Middle frontal gyrus (tissue), 1 donor: ENCODE data around the gene MAP6D1.

Experiments
- DNase-seq: peaks from one replicate; pipeline ENCODE4 v3.0.0-alpha.2; 2015; ENCODE audit warnings: low spot score; ENCODE audit errors: extremely low spot score

MAP6D1 gene

DNA sequence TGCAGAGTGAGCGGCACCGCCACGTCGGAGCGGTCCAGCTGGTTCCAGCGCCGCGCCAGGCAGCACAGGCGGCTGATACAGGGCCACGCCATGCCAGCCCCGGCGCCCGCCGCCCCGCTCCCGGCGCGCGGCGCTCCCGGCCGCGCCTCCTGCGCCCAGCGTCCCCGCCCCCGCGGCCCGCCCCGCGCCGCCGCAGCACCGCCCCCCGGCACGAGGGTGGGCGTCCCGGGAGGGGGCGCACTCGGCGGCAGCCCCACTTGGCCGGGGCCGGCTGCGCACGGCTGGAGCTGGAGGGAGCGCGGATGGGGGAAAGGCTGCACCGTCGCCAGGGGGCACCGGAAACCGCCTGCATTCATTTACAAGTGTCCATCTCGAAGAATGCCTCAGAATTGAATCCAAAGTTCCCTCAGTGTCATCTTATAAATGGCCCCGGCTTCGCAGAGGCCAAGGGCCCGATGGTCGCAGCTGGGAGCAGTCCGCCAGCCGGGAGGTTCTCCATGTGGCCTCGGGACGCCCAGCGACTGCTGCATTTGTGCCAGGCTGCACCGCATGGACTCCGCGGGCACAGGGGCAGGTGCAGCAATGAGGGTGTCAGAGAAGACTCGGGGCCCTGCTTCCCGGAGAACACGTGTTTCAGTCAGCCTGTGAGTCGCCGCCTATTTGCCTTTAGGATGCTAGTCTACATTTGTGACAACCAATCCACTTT, at the start of gene MAP6D1:
Gene MAP6D1, minus strand, starts transcription at position 122 of the 706 bp plus-strand sequence. Its CDS starts 30 bp downstream, at position 92.
- DNase-seq: peak; percentile 62

DNA sequence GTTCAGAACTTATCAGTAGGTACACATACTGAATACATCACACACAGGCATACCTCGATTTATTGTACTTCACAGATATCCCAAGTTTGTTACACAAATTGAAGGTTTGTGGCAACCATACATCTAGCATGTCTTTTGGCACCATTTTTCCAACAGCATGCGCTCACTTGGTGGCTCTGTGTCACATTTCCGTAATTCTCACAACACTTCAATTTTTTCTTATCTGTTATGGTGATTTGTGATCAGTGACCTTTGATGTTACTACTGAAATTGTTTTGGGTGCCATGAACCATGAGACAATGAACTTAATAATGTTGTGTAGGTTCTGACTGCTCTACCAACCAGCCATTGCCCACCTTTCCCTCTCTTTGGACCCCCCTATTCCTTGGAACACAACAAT, 48.5 kb upstream of the MAP6D1 start:
- DNase-seq: no peak

DNA sequence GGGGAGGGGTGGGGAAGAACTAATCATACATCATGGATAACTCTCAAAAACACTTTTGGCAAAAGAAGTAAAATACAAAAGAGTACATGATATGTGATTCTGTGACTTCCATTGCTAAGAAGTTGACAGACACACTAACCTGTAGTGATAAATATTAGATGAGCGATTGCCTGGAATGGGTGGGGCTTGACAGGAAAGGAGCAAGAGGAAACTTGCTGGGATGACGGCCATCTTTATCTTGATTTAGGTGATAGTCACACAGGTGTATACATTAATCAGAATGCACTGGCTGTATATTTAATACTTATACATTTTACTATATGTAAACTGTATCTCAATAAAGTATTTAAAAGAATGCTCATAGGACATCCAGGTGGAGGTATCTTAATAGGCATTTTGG, 46.2 kb upstream of the MAP6D1 start:
- DNase-seq: no peak

DNA sequence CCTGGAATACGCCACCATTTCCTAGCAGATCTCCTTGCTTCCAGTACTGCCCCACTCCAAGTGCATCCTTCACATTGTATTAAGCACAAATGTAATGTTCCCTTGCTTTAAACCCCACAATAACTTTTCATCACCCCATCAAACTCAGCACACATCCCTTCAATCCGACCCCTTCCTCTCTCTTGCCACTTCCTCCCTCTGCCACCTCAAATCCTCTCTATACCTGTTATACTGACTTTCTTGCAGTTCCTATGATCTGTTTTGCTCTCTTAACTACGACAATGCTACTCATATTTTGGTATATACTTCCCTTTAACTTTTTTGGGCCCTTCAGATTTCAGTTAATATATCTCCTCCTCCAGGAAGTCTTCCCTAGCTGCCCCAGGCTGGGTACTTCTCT, 45.2 kb upstream of the MAP6D1 start:
- DNase-seq: no peak

DNA sequence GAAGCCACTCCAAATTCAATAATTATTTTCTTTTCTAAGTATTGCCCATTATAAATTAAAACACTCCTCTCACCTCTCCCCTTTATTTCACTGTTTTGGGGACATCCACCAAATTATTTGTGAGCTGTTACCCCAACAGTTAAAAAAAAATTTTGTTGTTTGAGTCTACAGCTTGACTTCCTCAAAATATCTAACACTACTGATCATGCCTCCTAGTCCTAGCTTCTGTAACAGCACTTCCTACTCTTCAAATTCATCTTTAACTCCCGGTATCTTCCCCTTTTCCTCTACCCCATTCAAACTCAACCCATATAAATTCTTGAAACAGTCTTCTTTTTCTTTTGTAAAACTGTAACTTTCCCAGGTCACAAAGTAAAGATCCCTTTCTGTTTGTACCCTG, 43.4 kb upstream of the MAP6D1 start:
- DNase-seq: no peak

DNA sequence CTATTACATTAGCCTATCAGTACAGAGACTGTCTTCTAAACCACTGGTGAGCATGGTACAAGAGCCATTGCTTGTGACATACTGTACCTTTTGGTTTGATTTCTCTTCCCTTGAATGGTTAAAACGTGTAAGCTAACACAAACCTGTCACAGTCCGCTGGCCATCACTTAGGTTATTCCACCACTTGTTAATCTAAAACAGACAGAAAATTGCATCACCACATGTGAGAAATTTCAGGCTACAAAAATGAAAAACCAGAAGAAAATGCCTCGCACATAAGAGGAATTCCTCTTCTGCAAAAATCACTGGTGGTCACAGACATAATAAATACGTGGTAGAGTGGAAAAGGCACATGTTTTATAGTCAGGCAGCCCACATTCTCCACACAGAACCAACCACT, 37.2 kb upstream of the MAP6D1 start:
- no peak for DNase-seq

DNA sequence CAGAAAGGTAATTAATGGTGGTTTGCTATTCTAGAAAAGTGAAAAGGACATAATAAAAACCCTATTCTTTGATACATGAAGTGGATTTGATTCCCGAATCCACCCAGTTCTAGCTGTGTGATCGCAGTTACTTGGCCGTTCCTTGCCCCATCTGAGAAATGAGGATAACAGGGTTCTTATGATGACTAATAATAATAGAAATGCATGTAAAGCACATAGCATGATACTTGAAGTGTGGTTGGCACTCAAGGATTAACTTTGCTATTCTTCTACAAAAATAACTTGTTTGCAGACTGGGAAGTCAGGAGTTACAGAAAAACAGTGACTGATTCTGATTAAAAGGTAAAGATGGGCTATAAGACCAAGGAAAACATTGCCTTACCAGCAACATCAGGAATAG, 32.5 kb upstream of the MAP6D1 start:
- no peak for DNase-seq

DNA sequence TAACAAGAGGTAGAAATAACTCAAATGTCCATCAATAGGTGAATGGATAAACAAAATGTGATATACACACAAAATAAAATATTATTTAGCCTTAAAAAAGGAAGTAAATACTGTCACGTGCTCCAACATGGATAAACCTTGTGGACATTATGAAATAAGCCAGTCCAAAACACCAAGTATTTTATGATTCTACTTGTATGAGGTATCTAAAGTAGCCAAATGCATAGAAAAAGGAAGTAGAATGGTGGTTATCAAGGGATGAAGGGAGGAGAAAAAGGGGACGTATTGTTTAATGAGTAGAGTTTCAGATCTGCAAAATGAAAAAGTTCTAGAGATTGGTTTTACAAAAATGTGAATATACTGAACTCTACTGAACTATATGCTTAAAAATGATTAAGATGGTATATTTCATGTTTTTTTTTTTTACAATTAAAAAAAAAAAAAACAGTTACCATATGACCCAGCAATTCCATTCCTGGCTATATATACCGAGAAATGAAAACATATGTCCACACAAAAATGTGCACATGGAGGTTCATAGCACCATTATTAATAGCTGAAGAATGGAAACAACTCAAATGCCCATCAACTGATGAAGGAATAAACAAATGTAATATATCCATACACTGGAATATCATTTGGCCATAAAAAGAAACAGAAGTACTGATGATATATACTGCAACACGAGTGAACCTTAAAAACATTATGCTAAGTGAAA, 29.1 kb upstream of the MAP6D1 start:
- DNase-seq: no peak

DNA sequence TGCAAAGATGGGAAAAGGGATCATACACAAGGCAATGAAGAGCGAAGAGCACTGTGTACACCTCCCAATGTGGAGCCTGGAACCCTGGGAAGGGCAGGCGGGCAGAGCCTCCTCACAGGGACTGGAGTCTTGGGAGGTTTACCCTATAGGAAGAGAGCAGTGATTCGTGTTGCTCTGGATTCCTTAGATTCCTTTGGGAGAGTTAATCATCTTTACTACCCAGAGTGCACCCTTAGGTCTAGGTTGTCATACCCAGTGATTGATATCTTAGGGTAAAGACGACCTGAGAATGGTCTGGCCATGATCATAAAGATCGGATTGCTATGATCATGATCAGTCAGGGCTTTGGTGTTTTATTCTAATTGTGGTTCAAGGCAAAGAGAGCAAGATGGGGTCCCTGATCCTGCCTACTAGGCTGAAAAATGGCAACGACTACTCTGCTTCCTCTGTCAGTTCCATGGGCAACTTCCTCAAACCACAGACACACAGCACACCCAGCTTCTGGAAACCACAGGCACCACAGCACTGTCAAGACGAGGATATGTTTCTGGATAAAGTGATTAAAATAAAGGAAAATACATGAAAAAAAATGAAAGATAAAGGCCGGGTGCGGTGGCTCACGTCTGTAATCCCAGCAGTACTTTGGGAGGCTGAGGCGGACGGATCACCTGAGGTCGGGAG, 20.4 kb upstream of the MAP6D1 start:
- no peak for DNase-seq

DNA sequence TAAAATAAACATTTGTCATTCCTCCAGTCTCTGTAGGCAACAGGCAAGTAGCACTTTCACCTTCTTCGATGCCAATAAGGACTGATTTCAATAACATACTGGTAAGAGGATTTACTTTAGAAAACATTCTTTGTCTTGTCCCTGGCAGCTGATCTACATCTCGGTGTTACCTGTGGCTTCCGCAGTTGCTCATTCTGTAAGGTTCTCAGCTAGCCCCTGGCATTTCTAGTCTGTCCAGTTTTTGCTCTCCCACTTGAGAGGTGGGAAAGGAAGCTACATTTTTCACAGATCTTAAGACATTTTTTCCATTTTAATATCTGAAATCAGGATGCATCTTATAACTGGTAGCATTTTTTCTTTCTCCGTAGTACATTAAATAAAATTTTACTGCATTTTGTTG, 19.7 kb upstream of the MAP6D1 start:
- DNase-seq: no peak

DNA sequence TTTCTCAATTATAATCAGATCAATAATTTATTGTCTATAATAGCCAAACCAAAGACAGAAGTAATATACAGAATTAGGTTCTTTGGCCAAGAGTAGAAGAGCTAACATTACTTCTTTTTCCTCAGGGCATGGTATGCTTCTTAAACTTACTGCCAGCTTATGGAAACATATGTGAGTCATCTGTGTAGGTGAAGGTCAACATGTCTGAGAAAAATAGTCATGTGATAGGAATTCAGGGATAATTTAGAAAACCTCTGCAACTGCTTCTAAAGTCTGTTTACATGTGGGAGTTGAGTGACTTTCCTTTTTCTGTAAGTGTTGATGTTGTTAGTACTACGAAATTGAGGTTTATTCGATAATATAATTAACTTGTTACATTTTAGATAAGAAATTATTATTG, 19.2 kb upstream of the MAP6D1 start:
- DNase-seq: no peak

DNA sequence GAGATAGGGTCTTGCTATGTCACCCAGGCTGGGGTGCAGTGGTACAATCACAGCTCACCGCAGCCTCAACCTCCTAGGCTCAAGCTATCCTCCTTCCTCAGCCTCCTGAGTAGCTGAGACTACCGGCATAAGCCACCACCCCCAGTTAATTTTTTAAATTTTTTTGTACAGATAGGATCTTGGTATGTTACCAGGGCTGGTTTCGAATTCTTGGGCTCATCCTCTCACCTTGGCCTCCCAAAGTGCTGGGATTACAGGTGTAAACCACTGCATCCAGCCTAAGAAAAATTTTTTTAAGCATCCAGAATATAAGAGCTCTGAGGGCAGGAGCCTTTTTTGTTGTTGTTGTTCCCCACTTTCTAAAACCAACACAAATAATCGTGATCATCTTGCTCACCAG, 14.4 kb upstream of the MAP6D1 start:
- no peak for DNase-seq

DNA sequence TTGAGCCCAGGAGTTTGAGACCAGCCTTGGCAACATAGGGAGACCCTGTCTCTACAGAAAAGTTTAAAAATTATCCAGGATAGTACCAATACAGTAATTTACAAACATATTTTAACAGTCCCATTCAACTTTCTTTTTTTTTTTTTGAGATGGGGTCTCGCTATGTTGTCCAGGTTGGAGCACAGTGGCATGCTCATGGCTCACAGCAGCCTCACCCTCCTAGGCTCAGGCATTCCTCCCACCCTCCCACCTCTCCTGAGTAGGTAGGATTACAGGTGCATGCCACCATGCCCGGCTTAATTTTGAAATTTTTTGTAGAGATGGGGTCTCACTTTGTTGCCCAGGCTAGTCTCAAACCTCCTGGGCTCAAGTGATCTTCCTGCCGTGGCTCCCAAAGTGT, 12.5 kb upstream of the MAP6D1 start:
- DNase-seq: no peak

DNA sequence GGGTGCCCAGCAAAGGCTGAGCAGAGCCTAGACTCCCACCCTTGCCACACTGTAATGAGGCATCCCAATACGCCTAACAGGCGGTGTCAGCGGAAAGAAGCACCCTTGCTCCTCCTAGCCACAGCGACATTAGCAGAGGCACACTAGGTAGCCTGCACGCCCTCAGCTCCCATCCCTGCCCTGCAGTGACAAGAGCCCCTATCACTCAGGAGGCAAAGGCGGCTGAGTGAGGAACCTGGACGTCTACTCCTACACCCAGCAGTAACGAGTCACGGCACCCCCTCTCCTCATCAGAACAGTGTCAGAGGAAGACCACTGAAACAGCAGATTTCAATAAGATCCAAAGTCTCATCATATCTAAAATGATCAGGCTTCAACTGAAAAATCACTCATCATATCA, 12.0 kb upstream of the MAP6D1 start:
- no peak for DNase-seq

DNA sequence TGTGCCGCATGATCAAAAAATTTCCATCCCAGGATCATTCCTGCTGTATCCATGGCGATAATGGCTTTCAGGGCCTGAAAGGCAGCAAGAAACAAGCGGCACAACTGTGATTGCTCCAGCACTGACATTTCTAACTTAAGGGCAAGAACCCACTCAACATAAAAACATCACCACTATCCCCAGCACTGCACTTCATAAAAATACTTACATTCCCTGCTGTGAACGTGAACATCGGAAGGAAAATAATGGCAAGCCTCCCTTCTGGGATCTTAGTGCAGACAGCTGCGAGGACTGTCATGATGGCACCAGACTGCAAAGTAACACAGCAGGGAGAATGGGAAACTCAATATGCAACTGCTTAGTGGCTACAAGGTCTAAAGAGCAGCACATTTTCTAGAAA, 8.1 kb upstream of the MAP6D1 start:
- DNase-seq: no peak

DNA sequence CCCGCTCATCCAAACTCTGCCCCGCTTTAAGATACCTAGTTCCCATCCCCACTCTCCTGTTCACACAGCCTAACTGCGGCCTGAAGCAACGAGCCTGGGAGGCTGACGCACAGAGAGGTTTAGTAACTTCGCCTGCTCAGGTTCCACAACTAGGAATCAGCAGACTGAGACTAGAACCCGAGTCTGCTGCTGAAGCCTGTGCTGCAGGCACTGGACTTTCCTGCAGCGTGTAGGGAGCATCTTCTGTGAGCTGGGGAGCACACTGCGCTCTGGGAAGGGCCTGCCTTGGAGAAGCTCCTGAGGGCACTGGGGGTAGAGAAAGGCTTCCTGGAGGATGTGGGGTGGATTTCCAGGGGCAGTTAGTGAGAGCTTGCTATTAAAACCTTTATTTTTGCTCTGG, 4.8 kb upstream of the MAP6D1 start:
- DNase-seq: no peak

DNA sequence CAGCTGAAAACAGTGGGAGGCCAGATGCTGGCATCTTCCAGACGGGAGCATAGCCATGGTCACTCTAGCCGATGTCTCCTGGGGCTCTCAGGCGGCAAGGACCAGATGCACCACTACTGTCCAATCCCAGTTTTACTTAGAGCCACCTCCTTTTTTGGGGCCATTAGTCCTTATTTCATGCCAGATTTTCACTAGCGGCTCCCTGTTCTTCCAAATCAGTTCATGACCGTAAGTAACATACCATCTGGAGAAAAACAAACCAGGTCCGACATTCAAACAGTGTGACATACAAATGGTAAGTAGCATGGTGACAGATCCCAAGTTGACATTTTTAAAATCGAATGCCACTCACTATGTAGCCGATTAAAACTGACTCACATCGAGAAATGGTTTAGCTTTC, 4.1 kb upstream of the MAP6D1 start:
- DNase-seq: no peak

DNA sequence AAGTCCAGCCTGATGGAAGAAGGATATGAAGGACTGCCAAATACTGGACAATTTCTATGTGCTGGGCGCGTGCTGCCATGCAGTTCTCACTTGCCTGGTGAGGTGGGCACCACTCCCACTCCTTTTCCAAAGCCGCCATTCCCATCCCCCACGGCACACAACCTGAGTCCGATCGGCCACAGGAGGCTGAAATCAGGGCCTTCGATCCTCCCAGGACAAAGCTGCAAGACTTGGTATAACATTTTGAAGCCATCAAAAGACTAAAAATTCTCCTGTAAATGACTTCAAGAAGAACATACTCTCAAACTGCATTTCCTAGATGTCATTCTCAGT, 3.1 kb upstream of the MAP6D1 start:
- DNase-seq: no peak

DNA sequence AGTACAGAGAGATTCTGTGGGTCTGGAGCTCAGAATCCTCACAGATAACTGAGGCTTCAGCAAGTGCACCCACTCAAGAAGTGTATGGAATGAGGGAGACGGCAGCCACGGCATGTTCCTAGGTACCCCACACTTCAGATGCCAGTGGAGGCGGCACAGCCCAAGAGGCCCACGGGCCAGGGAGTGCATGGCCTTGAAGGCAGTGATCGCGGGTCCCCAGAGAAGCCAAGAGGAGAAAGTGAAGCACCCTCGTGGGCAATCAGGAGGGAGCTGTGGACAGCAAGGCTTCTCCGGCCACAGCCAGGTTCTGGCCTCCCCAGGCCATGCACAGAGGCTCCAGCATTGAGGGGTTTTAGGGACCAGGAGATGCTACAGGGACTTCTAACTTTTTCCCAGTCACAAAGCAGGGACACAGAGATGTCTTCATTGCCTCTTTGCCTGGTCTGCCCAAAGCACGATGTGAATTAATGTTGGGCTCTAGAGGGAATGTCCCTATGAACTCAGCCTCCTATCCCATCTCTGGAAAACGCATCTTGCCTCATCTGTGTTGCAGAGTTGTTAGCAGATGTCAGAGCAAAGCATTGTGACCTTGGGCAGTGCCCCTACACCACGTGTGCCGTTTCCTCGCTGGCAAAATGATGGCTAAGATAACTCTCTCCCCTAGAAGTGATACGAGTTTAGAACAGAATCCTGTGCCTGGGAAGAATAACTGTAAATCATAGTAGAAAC, 2.6 kb upstream of the MAP6D1 start:
- DNase-seq: no peak

DNA sequence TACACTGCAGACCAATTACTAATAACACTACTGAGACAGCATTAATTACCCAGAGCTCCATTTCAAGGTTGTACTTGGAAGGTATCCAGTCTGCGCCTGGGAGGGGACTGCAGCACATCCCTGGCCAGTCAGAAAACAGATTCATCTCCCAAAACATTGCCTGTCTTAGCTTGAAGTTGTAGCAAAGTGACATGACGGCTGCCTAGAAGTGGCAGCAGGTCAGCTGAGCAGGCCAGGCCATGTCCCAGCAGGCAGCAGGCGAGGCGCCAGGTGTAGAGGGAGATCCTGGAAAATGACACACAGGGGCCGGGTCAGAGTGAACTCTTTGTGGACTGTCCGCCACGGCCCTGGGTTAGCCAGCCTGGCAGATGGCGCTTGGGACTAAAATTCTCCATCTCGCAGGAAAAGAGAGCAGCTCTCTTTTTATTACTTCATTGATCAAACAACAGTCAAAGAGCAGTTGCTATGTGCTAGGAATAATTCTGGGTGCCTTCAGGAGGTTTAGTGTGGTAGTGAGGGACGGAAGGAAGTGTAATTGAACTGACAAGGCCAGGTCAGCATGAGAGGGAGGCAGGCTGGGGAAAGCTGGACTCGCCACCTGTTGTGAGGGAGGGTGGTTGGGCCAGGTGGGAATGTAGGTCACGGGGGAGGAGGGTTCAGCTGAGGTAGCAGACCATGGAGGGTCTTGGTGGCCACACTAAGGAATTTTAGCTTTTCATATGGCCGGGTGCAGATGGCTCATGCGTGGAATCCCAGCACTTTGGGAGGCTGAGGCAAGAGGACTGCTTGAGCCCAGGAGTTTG, 1.3 kb upstream of the MAP6D1 start:
- no peak for DNase-seq

DNA sequence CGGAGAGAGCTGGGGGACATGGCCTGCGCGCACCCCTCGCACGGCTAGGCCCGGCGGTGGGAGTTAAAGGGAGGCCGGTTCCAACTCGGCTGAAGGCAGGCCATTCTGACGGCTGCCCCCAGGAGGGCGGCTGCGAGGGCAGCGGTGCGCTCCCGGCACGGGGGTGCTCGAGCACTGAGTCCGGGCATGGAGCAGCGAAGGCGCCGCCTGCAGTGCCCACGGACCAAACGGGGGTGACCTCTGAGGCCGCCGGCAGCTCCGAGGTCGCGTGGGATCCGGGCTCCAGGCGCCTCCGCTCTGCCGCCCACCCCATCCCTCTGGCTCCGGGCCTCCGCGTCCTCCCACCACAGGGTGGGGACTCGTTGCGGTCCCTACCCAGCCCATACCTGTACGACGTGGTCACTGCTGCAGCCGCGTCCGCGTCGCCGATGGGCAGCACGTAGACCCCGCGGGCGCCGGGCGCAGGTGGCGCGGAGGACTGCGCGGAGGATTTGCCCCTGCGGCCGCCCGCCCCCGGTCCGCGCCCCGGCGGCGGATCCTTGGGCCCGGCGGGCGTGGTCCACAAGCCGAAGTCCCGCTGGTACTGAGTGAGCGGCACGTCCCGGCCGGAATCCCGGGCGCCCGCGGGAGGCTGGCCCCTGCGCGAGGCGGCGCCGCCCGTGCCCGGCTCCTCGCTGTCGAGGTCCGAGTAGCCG, 469 bp downstream of the MAP6D1 start:
- no peak for DNase-seq
